Stomach (tissue), 9 donors: ENCODE measurements around the gene SMC1B. TPM values are rescaled to one million over a fixed set of nuclear protein-coding genes. Genes with fewer than 3 reads are reported as not detected.

Source experiments
- DNase-seq, 2 donors: peaks; one replicate each; pipeline versions ENCODE4 v3.0.0 to v3.0.0-alpha.2; 2013 to 2019
- H3K27ac ChIP-seq, 5 donors: fragments of 200-600 bp in 4 of 5; sonication (generic) in 4 of 5; one replicate each; pipeline ENCODE4 v1.5.1; 2013 to 2019; ENCODE audit warnings: mild to moderate bottlenecking in 1 of 5, moderate library complexity in 1 of 5
- H3K27me3 ChIP-seq, 3 donors: fragments of 200-600 bp; sonication (generic); one replicate each; pipeline ENCODE4 v1.5.1; 2017 to 2019; ENCODE audit warnings: mixed run types in 1 of 3
- H3K36me3 ChIP-seq, 4 donors: fragments of 200-600 bp; sonication (generic); 1 replicate in 3 of 4; 2 replicates in 1 of 4; pipeline ENCODE4 v1.5.1; 2016 to 2019
- H3K4me1 ChIP-seq, 4 donors: fragments of 200-600 bp; sonication (generic); one replicate each; pipeline ENCODE4 v1.5.1; 2016 to 2019
- H3K4me3 ChIP-seq, 4 donors: fragments of 200-600 bp; sonication (generic) in 3 of 4; one replicate each; pipeline ENCODE4 v1.5.1; 2016 to 2019; ENCODE audit warnings: mild to moderate bottlenecking in 1 of 4
- H3K9me3 ChIP-seq, 4 donors: fragments of 200-600 bp; sonication (generic); one replicate each; pipeline ENCODE4 v1.5.1; 2016 to 2019
- EP300 ChIP-seq: sonication (generic); formaldehyde crosslinking; IDR thresholded peaks from one replicate; pipeline ENCODE4 v1.6.1; 2017; ENCODE audit warnings: antibody characterized with exemption
- POLR2A ChIP-seq, 4 donors: fragments of 450-650 bp; IDR thresholded peaks; one replicate each; pipeline ENCODE4 v1.6.1; 2016; ENCODE audit warnings: antibody characterized with exemption in 4 of 4, control low read depth in 2 of 4, mild to moderate bottlenecking in 1 of 4, moderate library complexity in 1 of 4
- POLR2AphosphoS5 ChIP-seq, 3 donors: sonication (generic); formaldehyde crosslinking; IDR thresholded peaks; one replicate each; pipeline ENCODE4 v1.6.1; 2016; ENCODE audit warnings: antibody characterized with exemption in 3 of 3
- WGBS, 5 donors: extraction: QIAGEN DNeasy Blood & Tissue Kit in 3 of 5; methylation state at CpG; one replicate each; pipeline versions ENCODE4 v1.1.5 to v1.1.7; 2013 to 2018; 5-methylcytosine and 5-hydroxymethylcytosine counted together
- intact Hi-C: fragments of 100-400 bp; cut with DNase I; formaldehyde crosslinking; loops from one replicate; pipeline ENCODE4 v1.15.1; 2023; ENCODE audit warnings: low total_unique reads
- polyA plus RNA-seq, 3 donors: library from polyadenylated mRNA; stranded (reverse); fragments of 200-250 nt; gene quantifications; one replicate each; pipeline ENCODE4 v1.2.3, GENCODE V29; 2013
- total RNA-seq, 5 donors: library from RNA; depleted of rRNA; stranded (reverse); fragments of >200 nt; gene quantifications; one replicate each; pipeline versions ENCODE4 v1.1.0 to v1.2.3, GENCODE V29; 2014 to 2016
- TF ChIP-seq, protein P1 (sequence below), 7 experiments: fragments of 450-650 bp in 4 of 7; fragments of 200-600 bp in 3 of 7; sonication (generic) in 3 of 7; IDR thresholded peaks; one replicate each; pipeline ENCODE4 v1.5.1; 2016 to 2019; ENCODE audit warnings: antibody characterized with exemption in 7 of 7, control low read depth in 2 of 7, mild to moderate bottlenecking in 1 of 7
- donor health status: healthy with polysubstance abuse.
- donor health status: Bipolar disorder and iron deficiency.
- donor health status: healthy.

Gene SMC1B
- total and polyA plus RNA-seq, 8 donors: 0.05 TPM; not detected in 7

DNA sequence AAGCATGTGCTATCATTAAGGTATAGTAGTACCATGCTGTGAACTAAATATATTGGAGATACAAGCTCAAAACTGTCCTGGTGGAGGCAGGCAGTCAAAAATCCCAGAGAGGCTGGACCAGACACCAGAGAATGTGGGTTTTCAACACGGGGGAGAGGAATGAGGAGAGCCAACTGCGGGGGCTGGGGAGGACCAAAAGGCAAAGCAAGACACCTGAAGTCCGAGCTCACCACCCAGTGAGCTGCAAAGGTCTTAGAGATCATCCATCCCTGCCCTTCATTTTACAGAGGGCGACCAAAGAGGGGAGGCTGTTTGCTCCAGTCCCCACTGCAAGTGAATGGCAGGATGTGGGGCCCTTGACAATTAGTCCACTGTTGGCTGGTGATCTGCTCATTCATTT, 10.1 kb upstream of the SMC1B start:
- Histone ChIP-seq H3K4me3 (no peak overlapping the region), H3K9me3 (peaks cover 0 to 7% (median 0%) of the 10 kb centered on the region in 4 donors), H3K36me3 (no peaks in the 10 kb centered on the region), H3K27ac (no peak overlapping the region), H3K27me3 (no peaks in the 10 kb centered on the region), H3K4me1 (no peaks in the 10 kb centered on the region)
- DNase-seq: no peak
- intact Hi-C loops: no loop called here
- TF ChIP-seq EP300 (no peak), POLR2A (IDR thresholded peaks at IDR 0.05) (no peak), POLR2AphosphoS5 (IDR thresholded peaks at IDR 0.05) (no peak)
- TF ChIP-seq, protein P1, sequence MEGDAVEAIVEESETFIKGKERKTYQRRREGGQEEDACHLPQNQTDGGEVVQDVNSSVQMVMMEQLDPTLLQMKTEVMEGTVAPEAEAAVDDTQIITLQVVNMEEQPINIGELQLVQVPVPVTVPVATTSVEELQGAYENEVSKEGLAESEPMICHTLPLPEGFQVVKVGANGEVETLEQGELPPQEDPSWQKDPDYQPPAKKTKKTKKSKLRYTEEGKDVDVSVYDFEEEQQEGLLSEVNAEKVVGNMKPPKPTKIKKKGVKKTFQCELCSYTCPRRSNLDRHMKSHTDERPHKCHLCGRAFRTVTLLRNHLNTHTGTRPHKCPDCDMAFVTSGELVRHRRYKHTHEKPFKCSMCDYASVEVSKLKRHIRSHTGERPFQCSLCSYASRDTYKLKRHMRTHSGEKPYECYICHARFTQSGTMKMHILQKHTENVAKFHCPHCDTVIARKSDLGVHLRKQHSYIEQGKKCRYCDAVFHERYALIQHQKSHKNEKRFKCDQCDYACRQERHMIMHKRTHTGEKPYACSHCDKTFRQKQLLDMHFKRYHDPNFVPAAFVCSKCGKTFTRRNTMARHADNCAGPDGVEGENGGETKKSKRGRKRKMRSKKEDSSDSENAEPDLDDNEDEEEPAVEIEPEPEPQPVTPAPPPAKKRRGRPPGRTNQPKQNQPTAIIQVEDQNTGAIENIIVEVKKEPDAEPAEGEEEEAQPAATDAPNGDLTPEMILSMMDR (IDR thresholded peaks at IDR 0.05): no peak
- WGBS, 5 donors: 78 to 90% (median 80%) methylated on average over 4 of the region's 4 CpGs

DNA sequence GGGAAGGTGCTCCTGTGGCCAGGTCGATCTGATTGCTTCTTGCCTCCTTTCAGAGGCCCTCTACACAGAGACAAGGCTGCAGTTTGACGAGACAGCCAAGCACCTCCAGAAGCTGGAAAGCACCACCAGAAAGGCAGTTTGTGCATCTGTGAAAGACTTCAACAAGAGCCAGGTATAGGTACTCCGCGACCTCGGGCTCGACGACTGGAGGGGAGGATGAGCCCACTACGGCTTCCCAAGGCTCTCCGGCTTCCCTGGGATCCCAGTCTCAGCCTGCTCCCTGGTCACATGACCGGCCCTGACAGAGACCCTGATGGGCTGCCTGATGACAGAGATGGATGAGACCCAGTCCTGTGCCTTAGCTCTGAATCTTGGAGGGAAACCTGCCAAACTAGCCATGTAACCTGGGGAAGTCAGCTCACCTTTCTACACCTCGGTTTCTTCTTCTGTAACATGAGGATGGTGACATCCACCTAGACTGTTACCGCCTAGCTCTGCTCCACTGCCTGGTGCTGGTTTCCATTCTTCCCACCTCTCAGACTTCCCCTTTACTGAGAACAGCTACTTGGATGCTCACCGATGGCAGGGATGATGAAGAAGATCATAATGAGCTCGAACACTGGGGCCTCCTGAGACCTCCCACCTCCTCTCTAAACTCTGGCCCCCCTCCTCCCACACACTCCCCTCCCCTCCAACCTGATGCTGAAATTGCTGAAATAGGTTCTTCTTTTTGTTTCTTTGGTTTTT, 9.0 kb upstream of the SMC1B start:
- TF ChIP-seq POLR2AphosphoS5 (IDR thresholded peaks at IDR 0.05) (no peak), EP300 (no peak), POLR2A (IDR thresholded peaks at IDR 0.05) (no peak)
- TF ChIP-seq, protein P1 (IDR thresholded peaks at IDR 0.05): no peak
- no peak overlapping the region for H3K27ac ChIP-seq
- H3K36me3 ChIP-seq: no peaks in the 10 kb centered on the region
- DNase-seq: no peak
- H3K9me3 ChIP-seq: peaks cover 0 to 6% (median 0%) of the 10 kb centered on the region in 4 donors
- no peaks in the 10 kb centered on the region for H3K4me1 ChIP-seq
- no peak overlapping the region for H3K4me3 ChIP-seq
- no peaks in the 10 kb centered on the region for H3K27me3 ChIP-seq
- intact Hi-C loops: no loop called here
- 90 to 97% (median 92%) methylated on average over 8 to 14 of the region's 14 CpGs for WGBS, 5 donors

DNA sequence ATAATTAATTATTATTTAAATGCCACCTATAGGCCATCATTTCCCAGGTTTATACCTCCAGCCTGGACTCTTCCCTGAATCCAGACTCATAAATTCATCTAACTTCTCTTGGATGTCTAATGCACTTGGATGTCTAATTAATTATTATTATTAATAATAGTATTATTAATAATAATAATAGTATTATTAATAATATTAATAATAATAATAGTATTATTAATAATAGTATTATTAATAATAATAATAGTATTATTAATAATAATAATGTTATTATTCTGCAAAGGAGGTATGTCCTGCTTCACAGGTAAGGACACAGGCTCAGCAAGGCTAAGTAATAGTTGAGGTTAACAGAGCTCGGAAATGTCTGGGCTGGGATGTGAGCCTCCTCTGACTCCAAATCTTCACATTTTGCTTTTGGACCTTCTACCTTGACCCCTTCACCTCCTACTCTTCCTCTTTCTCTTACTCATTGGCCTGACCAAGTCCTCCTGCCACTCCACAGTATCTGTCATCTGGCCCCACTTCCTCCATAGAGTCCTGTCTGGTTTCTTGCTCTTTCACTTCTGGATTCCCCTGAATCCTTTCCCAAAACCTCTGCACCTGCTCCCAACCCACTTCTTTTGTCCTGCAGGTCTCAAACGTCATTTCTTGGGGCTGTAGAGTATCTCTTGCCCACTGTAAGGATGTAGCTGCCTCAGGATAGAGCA, 8.1 kb upstream of the SMC1B start:
- DNase-seq: no peak
- intact Hi-C loops: no loop called here
- H3K27me3 ChIP-seq: no peaks in the 10 kb centered on the region
- no peaks in the 10 kb centered on the region for H3K36me3 ChIP-seq
- no peaks in the 10 kb centered on the region for H3K4me1 ChIP-seq
- H3K4me3 ChIP-seq: no peak overlapping the region
- no peak overlapping the region for H3K27ac ChIP-seq
- no peaks in the 10 kb centered on the region for H3K9me3 ChIP-seq
- TF ChIP-seq POLR2A (IDR thresholded peaks at IDR 0.05) (no peak), EP300 (no peak), POLR2AphosphoS5 (IDR thresholded peaks at IDR 0.05) (no peak)
- WGBS, 5 donors: 78 to 85% (median 81%) methylated on average over 2 of the region's 2 CpGs

DNA sequence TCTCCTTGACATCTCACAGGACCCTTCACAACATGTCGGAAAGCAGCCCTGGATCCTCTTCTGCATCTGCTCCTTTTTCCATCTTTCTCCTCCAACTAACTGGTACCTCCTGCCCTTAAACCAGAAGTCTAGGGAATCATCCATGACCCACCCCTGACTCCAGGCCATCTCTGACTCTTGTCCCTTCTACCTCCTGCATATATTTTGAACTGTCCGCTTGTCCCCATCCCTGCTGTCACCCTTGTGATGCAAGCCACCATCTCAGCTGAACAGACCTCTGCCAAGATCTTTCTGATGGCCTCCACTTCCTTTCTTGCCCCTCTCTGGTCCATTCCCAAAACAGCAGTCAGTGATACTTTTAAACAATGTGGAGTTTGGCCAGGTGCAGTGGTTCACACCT, 7.1 kb upstream of the SMC1B start:
- no peak for TF ChIP-seq POLR2A (IDR thresholded peaks at IDR 0.05)
- TF ChIP-seq, protein P1 (IDR thresholded peaks at IDR 0.05): no peak
- no peak for TF ChIP-seq EP300
- TF ChIP-seq POLR2AphosphoS5 (IDR thresholded peaks at IDR 0.05): no peak
- no peak for DNase-seq
- intact Hi-C loops: no loop called here
- no peaks in the 10 kb centered on the region for H3K4me1 ChIP-seq
- H3K9me3 ChIP-seq: no peaks in the 10 kb centered on the region
- no peaks in the 10 kb centered on the region for H3K27me3 ChIP-seq
- no peak overlapping the region for H3K4me3 ChIP-seq
- WGBS, 5 donors: 94 to 100% (median 97%) methylated on average over 2 of the region's 2 CpGs
- no peak overlapping the region for H3K27ac ChIP-seq
- H3K36me3 ChIP-seq: no peaks in the 10 kb centered on the region
